Coronary artery (tissue), 2 donors: ENCODE data around the gene IGF1R.

Source experiments
- DNase-seq: peaks from one replicate; pipeline ENCODE4 v3.0.0-alpha.2; 2017; ENCODE audit warnings: low spot score
- H3K27ac ChIP-seq, 2 donors: fragments of 200-600 bp; sonication (generic); one replicate each; pipeline ENCODE4 v1.5.1; 2016 to 2019
- H3K4me3 ChIP-seq: fragments of 200-600 bp; sonication (generic); 2 replicates; pipeline ENCODE4 v1.5.1; 2016; ENCODE audit warnings: mild to moderate bottlenecking, moderate library complexity
- TF ChIP-seq, protein P1 (sequence below): fragments of 200-600 bp; sonication (generic); IDR thresholded peaks from one replicate; pipeline ENCODE4 v1.5.1; 2019; ENCODE audit warnings: antibody characterized with exemption

Gene IGF1R

DNA sequence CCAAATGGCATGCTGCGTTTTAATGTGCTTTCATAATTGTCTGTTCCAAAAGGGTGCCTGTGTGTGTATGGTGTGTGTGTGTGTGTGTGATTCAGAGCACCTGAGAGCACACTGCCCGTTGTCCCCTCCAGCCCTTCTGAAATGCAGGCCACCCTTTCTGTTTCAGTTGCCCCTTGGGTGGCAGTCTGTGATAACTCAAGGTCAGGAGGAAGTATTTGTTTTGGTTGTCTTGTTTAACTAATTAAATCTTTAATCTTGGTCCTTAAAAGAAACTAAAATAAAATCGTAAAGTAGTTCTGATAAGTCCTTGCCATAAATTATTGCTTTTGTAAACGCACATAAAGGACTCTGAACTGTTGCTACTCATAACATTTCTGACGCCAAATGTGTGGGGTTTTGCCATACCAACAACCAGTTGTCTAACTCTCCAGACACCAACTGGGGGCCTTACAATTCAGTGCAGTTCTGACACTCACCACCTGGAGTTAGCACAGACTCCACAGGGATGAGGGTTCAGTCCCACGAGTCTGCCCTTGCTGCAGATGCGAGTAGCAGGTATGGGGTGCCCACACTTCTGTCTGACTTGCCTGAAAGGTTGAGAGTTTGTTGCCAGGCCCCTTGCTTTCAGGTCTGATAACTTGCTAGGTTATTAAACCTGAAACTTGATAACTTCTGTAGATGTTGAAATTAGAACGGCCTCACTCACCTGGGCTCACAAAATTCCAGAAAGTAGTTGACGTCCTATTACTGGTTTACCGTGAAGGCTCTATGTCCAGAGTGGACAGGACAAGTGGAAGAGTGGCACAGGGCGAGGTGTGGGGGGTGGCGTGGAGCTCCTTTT lies 157.3 kb downstream of the IGF1R start:
- no peak for DNase-seq
- Histone ChIP-seq H3K4me3 (no peak overlapping the region), H3K27ac (no peak overlapping the region)
- TF ChIP-seq, protein P1, sequence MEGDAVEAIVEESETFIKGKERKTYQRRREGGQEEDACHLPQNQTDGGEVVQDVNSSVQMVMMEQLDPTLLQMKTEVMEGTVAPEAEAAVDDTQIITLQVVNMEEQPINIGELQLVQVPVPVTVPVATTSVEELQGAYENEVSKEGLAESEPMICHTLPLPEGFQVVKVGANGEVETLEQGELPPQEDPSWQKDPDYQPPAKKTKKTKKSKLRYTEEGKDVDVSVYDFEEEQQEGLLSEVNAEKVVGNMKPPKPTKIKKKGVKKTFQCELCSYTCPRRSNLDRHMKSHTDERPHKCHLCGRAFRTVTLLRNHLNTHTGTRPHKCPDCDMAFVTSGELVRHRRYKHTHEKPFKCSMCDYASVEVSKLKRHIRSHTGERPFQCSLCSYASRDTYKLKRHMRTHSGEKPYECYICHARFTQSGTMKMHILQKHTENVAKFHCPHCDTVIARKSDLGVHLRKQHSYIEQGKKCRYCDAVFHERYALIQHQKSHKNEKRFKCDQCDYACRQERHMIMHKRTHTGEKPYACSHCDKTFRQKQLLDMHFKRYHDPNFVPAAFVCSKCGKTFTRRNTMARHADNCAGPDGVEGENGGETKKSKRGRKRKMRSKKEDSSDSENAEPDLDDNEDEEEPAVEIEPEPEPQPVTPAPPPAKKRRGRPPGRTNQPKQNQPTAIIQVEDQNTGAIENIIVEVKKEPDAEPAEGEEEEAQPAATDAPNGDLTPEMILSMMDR, result no peak

DNA sequence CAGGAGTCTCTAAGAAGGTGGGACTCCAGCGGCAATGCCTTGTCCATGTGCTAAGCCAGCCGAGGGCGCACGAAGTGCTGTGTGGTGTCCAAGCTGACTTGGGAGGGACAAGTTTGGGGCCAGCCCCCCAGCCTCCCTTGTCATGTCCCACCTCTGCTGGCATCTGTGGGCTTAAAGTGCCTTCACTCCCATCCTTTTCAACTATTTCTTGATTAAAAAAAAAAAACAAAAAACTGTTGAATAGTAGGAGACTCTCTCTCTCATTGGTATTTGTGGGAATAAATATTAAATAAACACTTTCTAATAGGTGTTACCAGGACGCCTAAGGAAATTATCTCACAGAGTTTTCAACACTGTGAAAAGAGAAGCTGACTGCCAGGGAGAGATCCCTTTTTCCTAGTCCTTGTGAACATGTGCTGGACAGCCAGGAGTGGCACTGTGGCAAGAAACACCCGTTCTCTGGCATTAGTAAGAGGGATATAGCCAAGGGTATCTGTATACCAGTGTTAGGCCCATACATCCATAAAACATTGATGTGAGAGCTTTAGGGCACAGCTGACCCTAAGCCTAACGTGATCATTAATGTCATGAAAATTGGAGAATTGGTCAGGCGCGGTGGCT lies 158.0 kb downstream of the IGF1R start:
- no peak for DNase-seq
- Histone ChIP-seq H3K27ac (no peak overlapping the region), H3K4me3 (no peak overlapping the region)
- TF ChIP-seq, protein P1, result no peak

DNA sequence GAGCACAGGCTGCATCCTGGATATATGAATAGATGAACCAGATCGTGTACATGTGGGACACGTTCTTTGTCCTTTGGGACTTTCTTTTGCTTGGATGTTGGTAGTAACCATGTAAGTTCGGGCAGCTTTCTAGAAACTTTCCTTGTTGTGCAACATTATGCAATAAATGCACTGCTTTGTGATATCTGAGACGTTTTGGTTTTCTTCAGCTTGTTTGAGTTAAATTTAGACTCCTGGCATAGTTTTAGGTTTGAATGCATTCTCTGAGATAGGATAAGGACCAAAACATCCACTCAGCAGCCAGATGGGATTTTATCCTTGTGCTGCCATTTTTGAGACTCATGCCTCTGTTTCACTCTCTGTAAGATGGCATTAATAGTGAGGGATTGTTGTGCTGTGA lies 158.9 kb downstream of the IGF1R start:
- Histone ChIP-seq H3K27ac (peak overlapping the region in 1 of 2 donors; percentile 38), H3K4me3 (no peak overlapping the region)
- TF ChIP-seq, protein P1, result no peak
- DNase-seq, result no peak

DNA sequence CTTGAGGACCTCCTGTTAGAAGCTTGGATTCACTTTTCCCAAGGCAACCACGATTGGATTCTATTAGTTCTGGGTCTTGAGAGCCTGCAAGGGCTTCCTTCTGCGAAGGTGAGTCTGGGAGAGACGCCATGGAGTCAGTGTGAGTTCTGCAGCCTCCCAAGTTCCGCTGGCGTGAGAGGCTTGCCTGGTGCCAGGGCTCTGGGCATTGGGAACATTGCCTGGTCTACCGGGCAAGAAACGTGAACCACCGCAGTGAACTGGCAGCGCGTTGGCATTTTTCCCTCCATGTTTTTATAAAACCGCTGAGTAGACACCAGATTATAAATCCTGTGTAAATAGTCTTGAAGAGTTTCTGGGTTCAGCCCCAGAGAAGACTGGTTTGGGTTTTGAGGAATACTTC lies 160.9 kb downstream of the IGF1R start:
- Histone ChIP-seq H3K27ac (no peak overlapping the region), H3K4me3 (peak overlapping the region; percentile 49)
- DNase-seq, result no peak
- TF ChIP-seq, protein P1, result no peak

DNA sequence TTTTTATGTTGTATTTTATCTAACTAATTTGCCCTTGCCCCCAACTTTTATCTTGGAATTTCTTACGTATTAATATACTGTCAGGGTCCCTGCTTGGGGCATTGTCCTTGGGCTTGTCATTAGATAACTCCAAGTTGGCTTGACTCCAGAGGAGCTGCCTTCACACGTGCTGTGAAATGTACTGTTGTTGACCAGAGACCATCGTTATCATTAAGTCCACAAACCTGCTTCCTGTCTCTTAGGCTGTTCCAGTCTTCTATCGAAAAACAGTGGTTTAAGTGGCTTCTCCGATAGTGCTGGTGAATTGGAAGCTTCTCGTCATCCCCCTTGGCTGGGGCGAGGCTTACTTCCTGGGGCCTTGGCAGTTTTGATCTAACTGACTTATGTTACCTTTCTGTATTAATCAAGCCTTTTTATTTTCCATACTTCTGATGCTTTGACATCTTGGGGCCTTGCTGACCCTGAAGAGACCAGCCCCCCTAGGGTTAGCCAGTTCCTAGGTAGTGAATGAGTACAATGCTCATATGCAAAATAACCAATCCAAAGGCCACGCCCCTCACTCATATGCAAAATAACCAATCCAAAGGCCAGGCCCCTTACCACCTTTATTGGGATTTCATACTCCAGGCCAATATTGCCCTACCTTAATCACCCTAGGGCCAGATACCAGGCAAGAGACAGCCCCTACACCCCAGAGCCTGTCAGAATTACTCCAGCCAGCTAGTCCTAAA lies 164.5 kb downstream of the IGF1R start:
- TF ChIP-seq, protein P1, result no peak
- Histone ChIP-seq H3K4me3 (no peak overlapping the region), H3K27ac (no peak overlapping the region)
- no peak for DNase-seq

DNA sequence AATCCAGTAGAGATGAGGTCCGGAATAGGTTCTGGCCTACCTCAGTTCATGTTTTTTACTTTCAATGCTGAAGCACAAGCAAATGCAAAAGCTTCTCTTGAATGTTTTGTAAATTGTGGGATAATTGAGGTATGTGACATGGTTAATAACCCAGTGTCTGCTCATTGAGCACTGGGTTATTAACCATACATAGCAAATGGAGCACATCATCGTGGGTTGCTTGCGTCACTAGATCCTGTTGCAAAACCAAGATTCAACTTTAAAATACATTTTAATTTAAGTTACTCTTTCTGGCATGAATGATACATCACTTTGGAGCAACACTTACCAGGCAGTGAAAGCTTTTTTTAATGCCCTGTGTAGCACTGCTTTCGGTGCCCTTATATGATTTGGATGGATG lies 165.6 kb downstream of the IGF1R start:
- DNase-seq, result no peak
- Histone ChIP-seq H3K27ac (no peak overlapping the region), H3K4me3 (no peak overlapping the region)
- TF ChIP-seq, protein P1, result no peak
